Subcutaneous adipose tissue (tissue), 4 donors: ENCODE measurements around the gene RERG. TPM values are rescaled to one million over a fixed set of nuclear protein-coding genes. Genes with fewer than 3 reads are reported as not detected.

ENCODE experiments used
- CTCF ChIP-seq: fragments of 450-650 bp; IDR thresholded peaks from one replicate; pipeline ENCODE4 v1.5.1; 2016; ENCODE audit warnings: low read depth, mild to moderate bottlenecking, control low read depth, antibody characterized with exemption, moderate library complexity
- total RNA-seq, 4 donors: library from RNA; depleted of rRNA; stranded (reverse); fragments of >200 nt; gene quantifications; one replicate each; pipeline ENCODE4 v1.1.0, GENCODE V29; 2016

The RERG gene
- total RNA-seq, 4 donors from 2014 or later = 15.3 to 42.4 (median 23.5) TPM

GRCh38 chr12:15184484-15184883 is 36.7 kb downstream of the RERG start:
- TF ChIP-seq CTCF = no peak

DNA sequence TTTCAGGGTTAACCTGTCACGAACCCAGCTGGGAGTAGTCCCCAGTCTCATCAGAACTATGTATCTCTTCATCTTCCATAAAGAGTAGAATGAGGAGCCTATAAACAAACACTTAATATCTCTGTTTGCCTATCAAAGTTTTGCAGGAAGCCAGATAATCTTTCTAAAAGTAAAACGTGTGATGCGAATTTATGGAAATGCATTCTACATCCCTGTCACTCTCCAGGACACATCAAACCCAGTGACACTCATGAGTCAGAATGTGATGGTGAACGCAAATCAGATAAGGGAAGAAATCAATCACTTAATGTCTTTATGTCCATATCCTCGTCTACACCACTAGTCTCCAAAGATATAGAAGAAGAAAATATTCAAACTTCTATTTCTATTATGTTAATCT is 37.4 kb downstream of the RERG start:
- TF ChIP-seq CTCF = no peak

DNA sequence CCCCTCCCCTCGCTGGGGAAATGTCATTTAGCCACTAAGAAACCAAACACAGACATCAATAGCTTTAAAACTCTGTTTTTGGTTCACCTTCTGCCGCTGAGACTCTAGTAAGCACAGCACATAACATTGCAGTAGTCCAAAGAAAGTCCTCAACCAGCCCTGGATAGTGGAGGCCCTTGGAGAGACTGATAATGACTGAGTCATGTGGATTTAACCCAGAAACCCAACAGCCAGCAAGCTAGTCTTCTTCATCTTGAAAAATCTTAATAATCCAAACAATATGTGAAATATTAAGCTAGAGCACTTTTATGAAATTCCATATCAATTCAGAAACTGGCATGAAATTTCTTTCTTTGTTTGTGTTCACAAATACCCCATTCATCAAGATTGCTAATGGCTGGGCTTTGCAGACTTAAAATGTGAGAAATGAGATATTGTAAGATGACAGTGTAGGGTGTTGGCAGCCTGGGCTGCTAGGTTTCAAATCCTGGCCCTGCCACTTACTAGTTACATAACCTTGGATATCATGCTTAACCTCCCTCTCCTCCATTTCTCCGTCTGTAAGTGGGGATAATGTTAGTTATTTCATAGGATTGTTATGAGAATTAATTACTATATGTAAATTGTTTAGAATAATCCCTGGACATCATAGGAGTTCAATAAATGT is 40.1 kb downstream of the RERG start:
- TF ChIP-seq CTCF = no peak

DNA sequence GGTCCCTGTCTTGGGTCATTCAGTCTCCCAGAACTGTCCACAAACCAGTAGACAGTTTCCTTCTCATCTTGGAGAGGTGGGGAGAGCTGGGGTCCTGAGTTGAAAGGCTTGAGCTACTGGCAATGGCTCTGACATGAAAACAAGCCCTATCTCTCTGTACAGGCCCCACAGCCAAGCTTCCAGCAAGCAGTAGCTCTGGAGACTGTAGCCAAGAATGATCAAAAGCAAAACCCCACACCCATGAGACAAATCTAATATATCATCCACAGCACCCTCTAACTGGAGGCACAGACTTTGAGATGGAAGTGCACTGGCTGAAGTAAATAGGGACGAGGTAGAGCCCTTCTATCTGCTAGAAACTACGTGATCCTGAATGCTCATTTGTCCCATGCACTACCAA is 40.9 kb downstream of the RERG start:
- no peak for TF ChIP-seq CTCF

- no peak for TF ChIP-seq CTCF
These were observed 41.5 kb downstream of the RERG start for GRCh38 chr12:15179672-15180071.

GRCh38 chr12:15173142-15173541 is 48.1 kb downstream of the RERG start:
- no peak for TF ChIP-seq CTCF

DNA sequence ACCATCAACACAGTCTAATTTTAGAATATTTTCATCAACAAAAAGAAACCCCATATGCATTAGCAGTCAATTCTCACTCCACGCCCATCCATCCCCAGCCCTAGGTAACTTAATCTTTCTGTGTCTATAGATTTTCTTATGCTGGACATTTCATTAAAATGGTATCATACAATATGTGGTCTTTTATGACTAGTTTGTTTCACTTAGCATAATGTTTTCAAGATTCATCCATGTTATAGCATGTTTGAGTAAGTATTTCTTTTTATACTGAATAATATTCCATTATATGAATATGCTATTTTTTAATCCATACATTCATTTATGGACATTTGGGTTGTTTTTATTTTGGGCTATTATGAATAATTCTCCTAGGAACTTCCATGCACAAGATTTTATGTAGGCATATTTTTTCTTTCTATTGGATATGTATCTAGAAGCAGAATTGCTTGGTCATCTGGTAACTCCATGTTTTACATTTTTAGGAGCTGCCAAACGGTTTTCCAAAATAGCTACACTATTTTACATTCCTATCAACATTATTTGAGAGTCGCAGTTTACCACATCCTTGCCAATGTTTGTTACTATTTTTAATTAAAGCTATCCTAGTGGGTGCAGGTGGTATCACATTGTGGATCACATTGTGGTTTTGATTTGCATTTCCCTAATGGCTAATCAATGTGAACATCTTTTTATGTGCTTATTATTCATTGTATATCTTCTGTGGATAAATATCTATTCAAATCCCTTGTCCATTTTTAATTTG is 49.0 kb downstream of the RERG start:
- TF ChIP-seq CTCF = no peak
